DMS114 treated with DMSO at 0.1 percent for 48 hours (cell line): ENCODE measurements around the gene MCTP1.

Experiments
- DNase-seq: peaks from one replicate; lab custom pipeline; 2025; ENCODE audit not compliant: unreplicated experiment; lab: John Stamatoyannopoulos, UW

The MCTP1 gene

DNA sequence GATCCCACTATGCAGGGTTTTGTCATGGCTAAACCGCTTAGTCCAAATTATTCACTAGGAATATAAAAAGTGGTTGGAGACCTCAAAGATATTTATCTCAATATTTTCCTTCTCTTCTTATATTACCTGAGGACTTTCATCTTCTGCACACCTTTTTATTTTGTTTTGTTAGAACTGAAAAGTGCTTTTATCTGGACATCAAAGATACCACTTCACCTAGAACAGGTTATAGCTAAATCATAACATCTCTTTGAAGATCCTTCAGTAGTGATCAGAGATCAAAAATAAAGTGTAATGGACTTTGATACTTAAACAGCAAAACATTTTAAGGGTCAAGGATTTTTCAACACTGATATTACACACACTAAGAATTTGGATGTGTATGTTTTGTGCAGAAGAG is 160.2 kb downstream of the MCTP1 start:
- DNase-seq: no peak

DNA sequence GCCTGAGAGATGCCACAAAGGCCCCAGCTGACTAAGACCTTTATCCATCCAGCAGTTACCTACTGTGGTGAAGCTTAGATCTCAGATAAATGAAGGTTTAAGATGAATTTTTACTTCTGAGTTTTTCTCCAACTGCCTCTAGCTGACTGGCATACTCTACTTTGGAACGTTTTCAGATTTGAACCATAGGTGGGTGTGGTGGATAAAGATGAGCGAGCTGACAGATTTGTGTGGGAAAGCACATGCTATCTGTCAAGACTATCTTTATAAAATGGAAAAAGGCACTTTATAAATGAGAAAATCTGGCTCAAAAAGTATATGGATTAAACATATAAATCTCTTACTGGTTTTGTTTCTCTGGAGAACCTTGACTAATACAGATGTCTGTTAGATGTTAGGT is 160.8 kb downstream of the MCTP1 start:
- no peak for DNase-seq

DNA sequence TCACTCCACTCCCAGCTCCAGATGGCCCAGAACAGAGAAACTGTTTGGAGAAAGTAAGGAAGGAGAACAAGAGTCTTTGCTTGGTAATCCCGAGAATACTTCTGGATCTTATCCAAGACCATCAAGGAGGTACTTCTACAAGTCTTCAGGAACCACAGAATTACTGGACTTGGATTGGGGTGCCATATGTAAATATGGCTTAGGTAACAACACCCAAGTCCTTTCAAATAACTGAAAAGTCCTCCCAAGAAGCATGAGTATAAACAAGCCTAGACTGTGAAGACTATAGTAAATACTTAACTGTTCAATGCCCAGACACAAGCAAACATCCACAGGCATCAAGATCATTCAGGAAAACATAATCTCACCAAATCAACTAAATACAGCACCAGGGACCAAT is 170.0 kb downstream of the MCTP1 start:
- no peak for DNase-seq

DNA sequence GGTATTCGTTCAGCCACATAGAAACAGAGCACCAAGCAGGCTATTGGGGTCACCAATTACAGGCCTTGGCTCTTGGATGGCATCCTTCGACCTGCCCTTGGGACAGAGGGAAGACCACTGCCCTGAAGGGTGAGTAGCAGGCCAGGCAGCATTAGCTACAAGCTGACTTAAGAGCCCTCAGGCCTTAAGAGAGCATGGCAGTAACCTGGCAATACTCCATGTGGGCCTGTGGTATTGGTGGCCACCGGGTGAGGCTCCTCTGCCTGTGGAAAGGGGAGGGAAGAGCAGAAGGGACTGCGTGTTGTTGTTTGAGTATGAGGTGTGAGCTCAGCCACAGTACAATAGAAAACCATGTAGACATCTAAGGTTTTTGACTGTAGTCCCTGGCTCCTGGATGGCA is 170.6 kb downstream of the MCTP1 start:
- DNase-seq: no peak

DNA sequence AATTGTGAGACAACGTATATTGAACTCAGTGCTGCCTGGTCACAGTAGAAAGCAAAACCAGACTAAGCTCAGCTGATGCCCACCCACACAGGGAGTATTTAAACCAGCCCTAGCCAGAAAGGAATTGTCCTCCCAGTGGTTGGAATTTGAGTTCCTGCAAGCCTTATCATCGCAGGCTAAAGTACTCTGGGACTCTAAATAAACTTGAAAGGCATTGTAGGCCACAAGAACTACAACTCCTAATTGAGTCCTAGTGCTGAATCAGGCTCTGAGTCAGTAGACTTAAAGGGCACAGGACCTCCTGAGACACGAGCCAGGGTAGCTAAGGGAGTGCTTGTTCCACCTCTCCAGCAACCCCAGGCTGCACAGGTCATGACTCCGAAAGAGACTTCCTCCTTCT is 171.4 kb downstream of the MCTP1 start:
- DNase-seq: no peak

DNA sequence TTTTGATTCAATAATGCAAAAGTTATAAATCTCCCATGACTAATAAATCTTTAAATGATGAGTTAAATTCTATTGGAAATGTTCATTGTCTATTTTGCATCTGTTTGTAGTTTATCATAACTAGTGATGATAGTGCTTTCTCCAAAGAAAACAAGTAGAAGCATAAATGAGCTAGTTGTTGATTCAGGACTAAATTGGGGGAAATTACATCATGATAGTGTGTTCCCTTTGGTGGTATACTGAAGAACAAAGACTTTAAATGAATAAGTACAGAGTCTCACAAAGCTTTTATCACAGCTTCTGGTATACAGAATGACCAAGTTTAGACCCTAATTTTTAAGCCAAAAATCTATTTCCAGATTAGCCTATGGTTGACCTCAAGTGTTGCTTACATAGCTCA is 173.8 kb downstream of the MCTP1 start:
- DNase-seq: no peak

DNA sequence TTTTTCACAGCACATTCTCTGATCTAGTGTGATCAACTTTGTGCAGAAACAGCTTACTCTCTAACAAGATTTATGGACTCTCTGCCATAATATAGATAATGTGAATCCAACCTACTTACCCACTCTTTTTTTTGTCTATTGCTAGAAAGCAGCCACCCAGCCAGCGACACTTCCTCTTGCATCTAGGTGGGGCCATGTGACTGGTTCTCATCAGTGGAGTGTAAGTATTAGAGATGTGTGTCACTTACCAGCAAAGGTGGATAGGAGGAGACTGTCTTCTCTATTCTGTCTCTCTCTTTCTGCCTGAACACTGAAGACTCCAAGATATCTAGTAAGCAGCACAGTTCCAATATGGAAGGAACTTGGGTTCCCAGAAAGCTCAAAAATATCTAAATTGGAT is 174.8 kb downstream of the MCTP1 start:
- no peak for DNase-seq

DNA sequence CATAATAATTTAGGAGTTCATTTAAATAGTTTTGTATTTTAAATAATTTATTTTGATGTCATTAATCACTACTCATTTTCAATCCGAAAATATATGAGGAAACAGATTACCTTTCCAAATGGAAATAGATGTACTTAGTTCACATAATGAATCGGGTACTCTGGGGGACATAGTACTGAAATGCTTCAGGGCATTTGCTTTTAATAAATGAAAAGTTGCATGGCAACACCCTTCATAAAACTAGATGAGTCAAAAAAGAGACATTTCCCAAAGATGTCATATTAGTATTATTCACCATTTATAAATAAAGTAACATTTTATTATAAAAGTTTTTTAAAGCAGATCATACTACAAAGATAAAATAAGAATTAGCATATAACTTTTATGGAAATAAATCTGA is 177.8 kb downstream of the MCTP1 start:
- no peak for DNase-seq

DNA sequence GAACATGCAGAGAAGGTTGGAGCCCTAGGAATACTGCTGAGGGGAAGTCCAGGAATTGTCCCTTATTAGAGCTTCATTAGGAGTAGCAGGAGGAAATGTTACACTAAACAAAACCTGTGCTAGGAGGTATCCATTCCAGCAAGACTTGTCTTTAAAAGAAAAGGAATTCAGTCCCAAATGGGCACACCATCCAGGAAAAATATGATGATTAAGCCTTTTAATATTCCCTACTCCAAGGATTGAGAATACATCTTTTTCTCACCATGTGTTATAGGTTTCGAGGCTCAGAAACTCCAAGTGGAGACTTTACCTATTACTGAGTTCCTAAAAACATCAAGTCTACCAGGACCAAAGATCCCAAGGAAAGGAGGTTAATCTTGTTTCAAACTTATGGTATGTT is 179.3 kb downstream of the MCTP1 start:
- no peak for DNase-seq

DNA sequence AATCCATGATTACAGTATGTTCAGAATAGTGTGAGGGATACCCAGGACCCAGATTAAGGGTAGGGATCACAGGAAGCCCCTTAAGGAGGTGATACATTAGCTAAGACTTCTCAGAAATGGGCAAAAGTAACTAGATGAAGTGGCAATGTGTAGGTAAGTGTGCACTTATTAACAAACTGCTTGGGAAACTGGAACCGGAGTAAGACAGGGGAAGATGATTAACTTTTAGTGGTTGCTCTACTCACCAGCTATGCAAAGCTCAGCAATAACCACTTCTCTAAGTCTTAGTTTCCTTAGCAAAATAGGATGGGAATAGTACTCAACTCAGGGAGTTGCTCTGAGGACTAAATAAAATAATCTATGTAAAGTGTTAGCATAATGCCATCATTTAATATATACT is 182.2 kb downstream of the MCTP1 start:
- no peak for DNase-seq

DNA sequence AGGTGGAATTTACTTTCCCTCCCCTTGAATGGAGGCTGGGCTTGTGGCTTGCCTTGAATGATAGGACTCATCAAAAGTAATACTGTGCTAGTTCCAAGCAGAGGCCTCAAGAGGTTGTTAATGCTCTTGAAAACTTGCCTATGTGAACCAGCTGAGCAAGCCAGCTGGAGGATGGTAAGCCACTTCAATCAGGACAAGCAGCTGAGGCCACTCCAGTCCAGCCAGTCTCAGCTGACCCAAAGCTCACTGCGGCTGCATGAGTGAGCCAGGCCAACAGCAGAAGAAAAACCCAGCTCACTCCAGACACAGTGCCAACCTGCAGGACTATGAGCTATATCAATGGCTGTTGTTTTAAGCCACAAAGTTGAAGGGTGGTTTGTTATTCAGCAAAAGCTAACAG is 182.8 kb downstream of the MCTP1 start:
- DNase-seq: no peak

DNA sequence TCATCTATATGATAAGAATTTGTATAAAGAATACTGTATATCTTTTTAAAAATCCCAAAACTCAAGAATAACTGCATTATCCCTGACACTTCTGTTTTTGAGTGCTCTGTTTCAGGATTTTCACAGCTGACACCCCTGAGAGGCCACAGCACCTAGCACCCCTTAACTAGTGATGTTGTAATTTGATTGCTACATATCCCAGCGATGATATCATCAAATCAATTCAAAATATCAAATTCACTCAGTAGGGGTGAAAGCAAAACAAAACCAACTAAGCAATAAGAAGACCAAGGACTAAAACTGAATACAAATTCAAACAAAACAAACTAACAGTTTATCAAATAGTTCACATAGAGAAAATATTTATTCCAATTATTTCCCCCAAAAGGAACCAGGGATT is 184.3 kb downstream of the MCTP1 start:
- no peak for DNase-seq

DNA sequence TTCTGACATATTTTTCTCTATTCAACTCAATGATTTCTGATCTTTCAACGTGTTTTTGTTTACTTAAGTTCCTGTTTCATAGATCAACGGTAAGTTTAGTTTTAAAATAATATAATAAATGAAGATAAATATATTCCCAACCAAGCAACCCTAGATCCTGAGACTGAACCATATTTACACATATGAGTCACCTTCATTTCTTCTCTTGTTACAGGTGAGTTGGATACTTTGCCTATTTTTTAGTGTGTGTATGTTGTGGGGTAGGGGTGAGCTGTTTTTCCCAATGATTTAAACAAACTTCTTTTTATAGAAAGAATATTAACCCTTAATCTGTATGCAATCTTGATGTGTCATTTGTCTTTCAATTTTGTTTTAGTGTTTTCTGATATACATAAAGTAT is 186.9 kb downstream of the MCTP1 start:
- DNase-seq: no peak

DNA sequence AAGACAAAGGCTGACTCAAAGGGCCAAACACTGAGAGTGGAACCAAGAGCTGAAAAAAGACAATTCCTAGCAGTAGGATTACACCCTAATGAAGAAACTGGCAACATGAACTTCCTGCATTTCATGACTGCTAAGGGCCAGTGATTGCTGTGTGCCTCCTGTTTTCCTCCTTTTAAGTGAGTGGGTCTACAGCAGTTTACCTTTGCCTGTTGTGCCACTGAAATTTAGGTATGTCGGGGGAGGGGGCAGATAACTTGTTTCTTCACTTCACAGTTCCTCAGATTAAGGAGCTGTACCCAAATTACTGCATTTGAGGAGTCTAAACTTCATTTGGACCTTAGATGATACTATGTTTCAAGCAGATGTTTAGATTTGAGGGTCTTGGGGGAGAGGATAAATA is 191.7 kb downstream of the MCTP1 start:
- DNase-seq: no peak

DNA sequence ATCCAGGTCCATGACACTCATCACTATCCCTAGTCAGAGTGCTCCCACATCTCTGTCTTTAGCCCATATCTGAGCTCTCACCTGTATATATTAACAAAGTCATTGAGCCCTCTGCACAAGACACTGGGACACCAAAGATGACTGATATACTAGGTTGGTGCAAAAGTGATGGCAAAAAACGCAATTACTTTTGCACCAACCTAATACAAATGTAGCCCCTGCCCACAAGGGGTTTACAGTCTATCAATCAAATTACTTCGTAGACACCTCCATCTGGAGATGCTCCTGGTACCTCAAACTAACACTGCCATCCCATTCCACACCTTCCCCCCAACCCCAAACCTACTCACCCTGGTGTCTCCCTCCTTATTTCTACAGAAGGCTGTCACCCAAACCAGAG is 194.1 kb downstream of the MCTP1 start:
- DNase-seq: no peak

DNA sequence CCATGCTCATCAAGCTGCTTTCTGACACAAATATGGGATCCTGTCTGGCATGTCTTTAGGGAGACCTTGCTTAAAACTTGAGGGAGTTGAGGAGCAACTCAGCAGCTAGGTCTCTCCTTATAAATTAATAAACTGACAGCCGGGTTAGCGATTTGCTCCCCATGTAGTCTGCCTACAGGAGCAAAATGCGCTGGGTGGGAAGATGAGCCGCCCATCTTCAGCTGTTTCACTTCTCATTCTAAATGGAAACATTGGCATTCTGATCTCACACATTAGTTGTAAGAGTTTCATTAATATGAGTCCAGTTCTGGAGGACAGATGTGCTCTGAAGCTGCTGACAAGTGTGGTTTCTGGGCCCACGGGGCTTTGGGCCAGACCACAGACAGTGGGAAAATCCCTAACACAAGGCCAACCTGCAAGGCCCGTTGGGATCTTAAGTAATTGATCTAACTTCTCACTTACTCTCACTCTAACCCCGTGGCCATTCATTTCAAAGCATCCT is 197.0 kb downstream of the MCTP1 start:
- DNase-seq: no peak

DNA sequence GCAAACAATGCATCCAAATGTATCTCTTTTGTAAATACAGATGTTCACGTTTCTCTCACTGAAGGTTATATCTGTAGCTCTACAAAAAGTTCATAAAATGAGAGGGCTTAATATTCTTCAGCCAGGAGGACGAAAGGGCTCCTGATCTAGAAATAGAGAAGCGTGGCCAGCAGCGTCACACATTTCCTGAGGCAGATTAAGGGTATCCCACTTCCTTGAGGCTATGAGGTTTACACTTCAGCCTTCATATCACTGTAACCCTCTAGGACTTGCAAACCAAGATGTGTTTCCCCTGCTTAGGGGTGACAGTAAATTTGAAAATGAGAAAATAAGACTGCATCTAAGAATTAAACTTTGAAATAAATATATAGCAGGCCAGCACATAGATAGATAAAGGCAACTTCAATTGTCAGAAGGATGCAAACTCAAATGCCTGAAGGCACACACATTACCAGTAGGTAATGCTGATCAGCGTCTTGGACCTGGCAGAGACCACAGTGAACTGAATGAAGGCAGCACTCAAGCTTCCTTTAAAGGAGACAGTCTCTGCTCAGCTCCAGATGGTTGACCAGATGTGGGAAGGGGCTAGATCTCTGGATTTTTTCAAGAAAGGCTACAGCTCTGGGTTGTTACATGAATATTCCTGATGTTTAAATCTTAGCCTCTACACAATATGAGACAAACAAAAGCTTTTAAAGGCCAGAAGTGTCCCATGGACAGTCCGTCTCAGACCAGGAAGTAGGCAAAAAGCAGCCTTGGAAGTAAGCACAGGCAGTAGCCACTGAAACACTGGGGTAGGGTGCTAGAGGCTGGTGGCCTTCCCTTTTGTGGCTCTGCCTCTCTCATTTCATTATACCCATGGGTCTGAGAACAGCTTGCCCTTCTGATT is 197.7 kb downstream of the MCTP1 start:
- no peak for DNase-seq

DNA sequence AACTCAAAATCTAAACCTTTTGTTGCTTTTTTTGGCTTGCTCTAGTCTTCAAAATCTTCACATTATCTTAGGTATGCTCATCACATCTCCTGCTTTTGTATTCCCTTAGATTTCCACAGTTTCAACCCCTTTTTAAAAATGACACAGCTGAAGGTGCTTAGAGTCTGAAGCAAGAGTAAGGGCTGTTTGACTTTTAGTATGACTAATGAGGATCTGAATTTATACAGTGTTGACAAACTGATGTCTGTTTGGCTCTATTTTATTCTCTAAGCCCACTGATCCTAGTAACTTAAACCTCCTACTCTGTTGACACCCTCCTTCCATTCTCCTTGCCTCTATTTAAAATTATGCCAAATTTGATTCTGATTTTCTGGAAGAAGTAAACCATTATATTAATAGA is 200.1 kb downstream of the MCTP1 start:
- DNase-seq: no peak

DNA sequence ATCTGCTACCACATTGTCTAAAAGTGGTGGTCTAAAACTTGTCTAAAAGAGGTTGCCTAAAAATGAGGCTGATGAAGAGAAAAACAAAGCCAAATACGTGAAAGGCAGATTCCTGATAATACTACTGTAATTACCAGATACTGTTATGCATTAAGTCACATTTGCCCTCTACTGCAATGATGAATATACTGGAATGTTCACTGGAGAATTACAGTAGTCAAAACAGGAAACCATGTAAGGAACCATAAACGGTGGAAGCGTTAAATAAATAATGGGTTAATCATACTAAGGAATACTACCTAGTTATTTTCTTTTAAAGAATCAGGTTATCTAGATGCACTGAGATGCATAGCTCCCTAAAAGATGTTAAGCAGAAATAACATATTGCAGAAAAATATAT is 201.3 kb downstream of the MCTP1 start:
- DNase-seq: no peak

DNA sequence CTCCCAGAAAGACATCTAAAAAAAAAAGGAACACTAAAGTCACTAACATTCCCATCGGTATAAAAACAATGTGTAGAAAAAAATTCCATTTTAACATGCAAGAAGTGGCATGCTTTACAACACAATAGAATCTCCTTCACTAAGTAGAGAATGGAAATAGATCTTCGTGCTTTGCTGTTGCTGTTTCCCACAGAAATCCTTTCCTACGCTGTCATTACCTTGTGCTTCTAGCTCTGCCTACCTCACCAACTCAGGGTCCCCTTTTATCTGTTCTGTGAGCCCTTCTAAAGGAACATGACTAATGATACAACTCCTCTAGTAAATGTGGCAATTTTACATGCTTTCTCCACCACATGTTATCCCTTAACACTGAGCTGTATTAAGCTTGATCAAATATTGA is 202.9 kb downstream of the MCTP1 start:
- no peak for DNase-seq

DNA sequence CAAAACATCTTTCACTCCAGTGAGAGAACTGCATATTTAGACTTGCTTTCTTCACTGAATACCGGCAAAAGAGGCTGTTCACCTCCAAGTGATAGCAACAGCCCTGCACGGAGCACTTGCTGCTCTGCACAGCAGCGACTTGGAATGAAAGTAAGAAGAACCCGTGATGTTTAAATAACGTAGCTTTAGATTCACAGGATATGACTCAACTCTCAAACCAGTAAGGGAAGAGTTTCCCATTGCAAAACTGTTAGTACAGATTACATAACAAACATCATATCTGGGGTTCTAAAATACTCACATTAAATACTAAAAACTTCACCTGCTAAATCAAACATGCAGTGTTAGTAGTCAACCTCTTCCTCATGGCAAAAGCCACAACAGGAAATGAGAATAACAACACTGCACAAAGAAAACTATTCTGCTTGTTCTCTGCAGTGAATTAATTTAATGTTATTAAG is 203.4 kb downstream of the MCTP1 start:
- DNase-seq: no peak

DNA sequence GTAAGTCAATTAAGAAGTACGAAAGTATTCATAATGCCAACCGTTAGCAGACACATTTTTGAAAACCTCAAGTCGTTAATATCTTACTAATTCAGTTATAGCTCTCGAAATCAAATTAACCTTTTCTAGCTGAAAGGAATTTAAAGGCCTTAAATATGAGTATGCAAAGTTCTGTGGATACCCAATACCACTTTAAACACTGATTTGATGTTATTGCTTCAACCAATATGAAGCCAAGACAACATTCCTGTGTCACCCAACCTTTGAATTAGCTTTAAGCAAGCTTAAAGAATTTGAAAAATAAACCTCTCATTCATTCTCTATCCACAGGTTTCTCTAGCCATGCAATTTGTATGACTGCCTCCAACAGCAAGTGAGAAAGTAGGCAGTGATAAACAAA is 204.5 kb downstream of the MCTP1 start:
- no peak for DNase-seq

DNA sequence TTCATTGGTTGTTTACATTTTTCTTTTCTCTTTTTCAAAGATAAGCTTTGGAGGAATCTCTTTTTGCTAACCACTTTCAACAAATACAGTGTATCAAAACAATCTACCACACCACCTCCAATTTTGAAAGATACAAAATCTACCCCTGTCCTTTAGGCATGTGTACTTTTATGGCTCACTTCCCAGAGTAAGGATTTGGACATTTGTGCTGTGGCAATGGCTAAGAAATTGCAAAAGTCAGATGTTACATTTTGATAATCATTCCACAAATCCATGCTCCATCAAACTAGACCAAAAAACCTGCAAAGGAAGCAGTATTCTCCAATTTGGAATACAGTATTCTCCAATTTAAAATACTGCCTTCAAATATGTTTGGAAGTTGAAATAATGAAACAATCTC is 204.9 kb downstream of the MCTP1 start:
- no peak for DNase-seq
